ENCODE data around the gene GNB1. TPM values are rescaled to one million over a fixed set of nuclear protein-coding genes. Genes with fewer than 3 reads are reported as not detected.

Gene GNB1
- polyA plus RNA-seq, 1 of the 3 experiments (the other 2 are of a cell fraction): 355 TPM

GRCh38 chr1:1858382-1859086 is 32.4 kb downstream of the GNB1 start:
- peaks cover 9 to 51% of the 10 kb centered on the region in 2 experiments; a peak in 3 of 4 replicates for H3K4me1 ChIP-seq (ENCODE audit: control insufficient read depth in 1 of 2, insufficient read depth in 2 of 2, low read depth in 1 of 2, low read length in 1 of 2)
- CTCF ChIA-PET: interaction anchor here (0.6 to 1.6 kb wide), 5 partner anchors 10 to 70 kb away, joined by 4 to 12 read pairs (median 5); no protein-coding TSS in a partner anchor
- no peaks in the 10 kb centered on the region for H3K9me3 ChIP-seq
- no peaks in the 10 kb centered on the region for H3K9me2 ChIP-seq
- 18% methylated on average over 8 of the region's 9 CpGs for WGBS (ENCODE audit: low lambda C conversion rate)
- no peak for TF ChIP-seq RXRA (IDR thresholded peaks at IDR 0.05; ENCODE audit: borderline replicate concordance, low read depth)
- TF ChIP-seq MEF2A (IDR thresholded peaks at IDR 0.05; ENCODE audit: borderline replicate concordance, low read depth): no peak
- TF ChIP-seq ZBTB33 (IDR thresholded peaks at IDR 0.05; ENCODE audit: borderline replicate concordance, low read depth): no peak
- peak; percentile 90 for TF ChIP-seq FOXJ3 (CRISPR knock-in tag; IDR thresholded peaks at IDR 0.05)
- TF ChIP-seq RCOR1 (IDR thresholded peaks at IDR 0.05; ENCODE audit: low read length): peak; percentile 51; the same call in 1 of the 2 replicates
- peak; percentile 52 for TF ChIP-seq CTCF (IDR thresholded peaks at IDR 0.05)
- peak; percentile 80 for TF ChIP-seq CHD2 (IDR thresholded peaks at IDR 0.05; ENCODE audit: low read length, partially characterized antibody)
- TF ChIP-seq JUND (IDR thresholded peaks at IDR 0.05): no peak
- no peak for TF ChIP-seq USF2 (IDR thresholded peaks at IDR 0.05; ENCODE audit: borderline replicate concordance, low read depth, low read length)
- TF ChIP-seq EP300 (IDR thresholded peaks at IDR 0.05; ENCODE audit: borderline replicate concordance in 1 of 2, low read depth in 1 of 2, low read length in 1 of 2): peak in 1 of 2 experiments; percentile 79; a peak in 2 of 4 replicates
- TF ChIP-seq RAD21 (IDR thresholded peaks at IDR 0.05; ENCODE audit: low read length): peak; percentile 52
- TF ChIP-seq MXI1 (IDR thresholded peaks at IDR 0.05; ENCODE audit: low read depth, low read length): peak; percentile 86
- TF ChIP-seq GATA2 (CRISPR knock-in tag; IDR thresholded peaks at IDR 0.05): peak; percentile 59
- TF ChIP-seq SMC3 (IDR thresholded peaks at IDR 0.05; ENCODE audit: low read depth, low read length): peak; percentile 28; the same call in 1 of the 2 replicates
- TF ChIP-seq NFIC (IDR thresholded peaks at IDR 0.05; ENCODE audit: borderline replicate concordance): peak; percentile 44; the same call in 1 of the 2 replicates
- no peak for TF ChIP-seq ELF1 (IDR thresholded peaks at IDR 0.05)
- TF ChIP-seq RFX5 (IDR thresholded peaks at IDR 0.05; ENCODE audit: low read length): peak; percentile 58; the same call in 1 of the 2 replicates
- TF ChIP-seq NRF1 (IDR thresholded peaks at IDR 0.05; ENCODE audit: low read depth, low read length): no peak
- TF ChIP-seq TCF12 (IDR thresholded peaks at IDR 0.05): peak; percentile 52; the same call in 1 of the 2 replicates
- TF ChIP-seq YY1 (IDR thresholded peaks at IDR 0.05; ENCODE audit: low read depth): no peak
- no peak for TF ChIP-seq POLR2AphosphoS5 (IDR thresholded peaks at IDR 0.05; ENCODE audit: low read depth, low read length)
- TF ChIP-seq REST (IDR thresholded peaks at IDR 0.05; ENCODE audit: low read depth, low read length): no peak
- no peak for TF ChIP-seq USF1 (IDR thresholded peaks at IDR 0.05; ENCODE audit: borderline replicate concordance, low read depth)
- TF ChIP-seq SIN3A (IDR thresholded peaks at IDR 0.05; ENCODE audit: borderline replicate concordance, low read depth, low read length): peak; percentile 43; the same call in 1 of the 2 replicates
- peak overlapping the region; percentile 86 to 89 for H3K27ac ChIP-seq (ENCODE audit: low read depth in 2 of 2, low read length in 1 of 2)
- H3K79me2 ChIP-seq (ENCODE audit: insufficient read depth): peaks cover 100% of the 10 kb centered on the region
- H3K4me2 ChIP-seq: peak overlapping the region; percentile 79; the same call in 1 of the 2 replicates
- H3K36me3 ChIP-seq (replicated peaks in 1 of 2; ENCODE audit: control insufficient read depth in 1 of 2, insufficient read depth in 2 of 2, low read length in 1 of 2): peaks cover 0 to 5% of the 10 kb centered on the region in 2 experiments
- POLR2A ChIA-PET: interaction anchor here (0.8 to 1.0 kb wide), 3 partner anchors 25 to 50 kb away, joined by 3 read pairs; no protein-coding TSS in a partner anchor
- H2AFZ ChIP-seq (ENCODE audit: low read depth): no peak overlapping the region
- DNase-seq: peak; percentile 89
- H3K9ac ChIP-seq: peak overlapping the region; percentile 40; the same call in 1 of the 2 replicates
- H4K20me1 ChIP-seq (ENCODE audit: insufficient read depth): peaks cover 100% of the 10 kb centered on the region
- H3K4me3 ChIP-seq (ENCODE audit: low read depth in 2 of 2, low read length in 1 of 2): peak overlapping the region; percentile 17 to 39; a peak in 2 of 4 replicates
- H3K27me3 ChIP-seq (ENCODE audit: insufficient read depth): no peaks in the 10 kb centered on the region
- peaks cover 19% of the 10 kb centered on the region for H3F3A ChIP-seq (replicated peaks; ENCODE audit: insufficient read depth)
